IMR-90 (cell line): Measurements from ENCODE around the gene NDUFB11. TPM values are rescaled to one million over a fixed set of nuclear protein-coding genes. Genes with fewer than 3 reads are reported as not detected.
"Not testable (repeated sequence)": the region's sequence is repeated elsewhere in the genome, so short reads cannot be mapped to it uniquely, and the experiment has no call there.

Experiments
- ATAC-seq: fragments of 200-7000 bp; cut with Tn5 transposase; 2 replicates; pipeline ENCODE4 v1.9.1; 2020; ENCODE audit warnings: low read depth, mild to moderate bottlenecking, moderate library complexity
- BruUV-seq: library from RNA; stranded (reverse); fragments of 400-500 nt; replicated peaks from 2 replicates; lab custom pipeline; 2021; lab: Mats Ljungman, UMichigan
- CTCF ChIA-PET: fragments of 300-600 bp; formaldehyde crosslinking; extraction: SDS; loops from one replicate; lab custom pipeline; 2021; ENCODE audit warnings: antibody characterized with exemption; lab: Yijun Ruan, JAX
- POLR2A ChIA-PET: fragments of 300-600 bp; sonication (Branson Sonifier 250); formaldehyde crosslinking; loops from one replicate; lab custom pipeline; 2022; ENCODE audit warnings: antibody characterized with exemption; ENCODE audit not compliant: unreplicated experiment; lab: Charles Lee
- DNase-seq: peaks from one replicate; pipeline ENCODE4 v3.0.0; 2013
- H2AFZ ChIP-seq: replicated peaks from 2 replicates; pipeline ENCODE3; 2013; ENCODE audit warnings: low read length, mild to moderate bottlenecking; ENCODE audit not compliant: poor library complexity
- H2AK5ac ChIP-seq: 2 replicates; pipeline ENCODE4 v1.6.1; 2013; ENCODE audit warnings: low read depth, low read length, inconsistent platforms
- H2AK9ac ChIP-seq: replicated peaks from 2 replicates; pipeline ENCODE3; 2013; ENCODE audit warnings: mild to moderate bottlenecking, low read depth, low read length, moderate library complexity; ENCODE audit not compliant: poor library complexity
- H2BK120ac ChIP-seq: 2 replicates; pipeline ENCODE4 v1.6.1; 2013; ENCODE audit warnings: low read depth, low read length, inconsistent platforms
- H2BK15ac ChIP-seq: 3 replicates; pipeline ENCODE4 v1.6.1; 2013; ENCODE audit warnings: low read depth, low read length, inconsistent platforms
- H2BK20ac ChIP-seq: 2 replicates; pipeline ENCODE4 v1.6.1; 2013; ENCODE audit warnings: low read depth, mild to moderate bottlenecking, inconsistent platforms, low read length, moderate library complexity
- H2BK5ac ChIP-seq: 2 replicates; pipeline ENCODE4 v1.6.1; 2013; ENCODE audit warnings: mild to moderate bottlenecking, low read depth, low read length, inconsistent platforms; ENCODE audit not compliant: poor library complexity, severe bottlenecking
- H3K14ac ChIP-seq: replicated peaks from 2 replicates; pipeline ENCODE4 v1.6.1; 2013; ENCODE audit warnings: low read depth, low read length, inconsistent platforms
- H3K18ac ChIP-seq: 2 replicates; pipeline ENCODE4 v1.6.1; 2013; ENCODE audit warnings: low read depth, low read length, control low read depth
- H3K23ac ChIP-seq: 2 replicates; pipeline ENCODE4 v1.6.1; 2013; ENCODE audit warnings: low read depth, low read length, inconsistent platforms
- H3K27ac ChIP-seq: 2 replicates; pipeline ENCODE4 v1.5.1; 2013; ENCODE audit warnings: mild to moderate bottlenecking, control low read depth, low read length; ENCODE audit not compliant: insufficient read depth
- H3K27me3 ChIP-seq: 2 replicates; pipeline ENCODE4 v1.6.1; 2013; ENCODE audit warnings: low read length; ENCODE audit not compliant: control insufficient read depth, insufficient read depth
- H3K36me3 ChIP-seq: 2 replicates; pipeline ENCODE4 v1.6.1; 2013; ENCODE audit warnings: low read length, mixed read lengths; ENCODE audit not compliant: control insufficient read depth, insufficient read depth
- H3K4ac ChIP-seq: 2 replicates; pipeline ENCODE4 v1.6.1; 2013; ENCODE audit warnings: low read depth, low read length, inconsistent platforms
- H3K4me1 ChIP-seq: 2 replicates; pipeline ENCODE4 v1.6.1; 2013; ENCODE audit warnings: low read length, mixed read lengths; ENCODE audit not compliant: control insufficient read depth, insufficient read depth
- H3K4me2 ChIP-seq: 2 replicates; pipeline ENCODE4 v1.6.1; 2013; ENCODE audit warnings: low read depth, mild to moderate bottlenecking, control low read depth, low read length, moderate library complexity
- H3K4me3 ChIP-seq: 2 replicates; pipeline ENCODE4 v1.5.1; 2013; ENCODE audit warnings: low read depth, mild to moderate bottlenecking, control low read depth, low read length, moderate library complexity; ENCODE audit not compliant: insufficient read depth
- H3K56ac ChIP-seq: 2 replicates; pipeline ENCODE4 v1.6.1; 2013; ENCODE audit warnings: low read length, inconsistent platforms; ENCODE audit not compliant: insufficient read depth; ENCODE audit errors: extremely low read depth
- H3K79me1 ChIP-seq, 2 experiments: 2 replicates each; pipeline ENCODE4 v1.6.1; 2013; ENCODE audit warnings: low read length in 2 of 2, inconsistent platforms in 1 of 2, low read depth in 1 of 2
- H3K9ac ChIP-seq: 2 replicates; pipeline ENCODE4 v1.6.1; 2013; ENCODE audit warnings: low read depth, low read length, control low read depth
- H3K9me1 ChIP-seq: 2 replicates; pipeline ENCODE4 v1.6.1; 2013; ENCODE audit warnings: low read length, inconsistent platforms; ENCODE audit not compliant: insufficient read depth
- H3K9me3 ChIP-seq: 2 replicates; pipeline ENCODE4 v1.6.1; 2013; ENCODE audit warnings: low read length; ENCODE audit not compliant: control insufficient read depth, insufficient read depth
- H4K20me1 ChIP-seq: 2 replicates; pipeline ENCODE4 v1.6.1; 2013; ENCODE audit warnings: low read length, inconsistent platforms; ENCODE audit not compliant: insufficient read depth
- H4K5ac ChIP-seq: 2 replicates; pipeline ENCODE4 v1.6.1; 2013; ENCODE audit warnings: mild to moderate bottlenecking, low read depth, low read length, control low read depth
- H4K8ac ChIP-seq, 2 experiments: 2 replicates each; pipeline ENCODE4 v1.6.1; 2013; ENCODE audit warnings: low read depth in 2 of 2, low read length in 2 of 2, control low read depth in 1 of 2, inconsistent platforms in 1 of 2
- H4K91ac ChIP-seq: 2 replicates; pipeline ENCODE4 v1.6.1; 2013; ENCODE audit warnings: low read depth, low read length, inconsistent platforms; ENCODE audit not compliant: insufficient read depth
- WGBS, 2 experiments: methylation state at CpG; one replicate each; pipeline versions ENCODE4 v1.1.5 to v1.1.7; 2013; ENCODE audit warnings: missing lambda C conversion rate in 2 of 2; ENCODE audit not compliant: insufficient read length in 1 of 2; ENCODE audit errors: extremely low coverage in 2 of 2; 5-methylcytosine and 5-hydroxymethylcytosine counted together
- dilution Hi-C: fragments of 300-500 bp; cut with HindIII; formaldehyde crosslinking; loops from one replicate; pipeline ENCODE4 v1.14.3; 2018; ENCODE audit warnings: low sequenced_read_pairs; ENCODE audit not compliant: unreplicated experiment
- in situ Hi-C: fragments of 300-500 bp; cut with MboI; formaldehyde crosslinking; loops from 3 replicates; pipeline ENCODE4 v1.14.3; 2019; ENCODE audit warnings: low sequenced_read_pairs, inconsistent platforms, mixed read lengths
- intact Hi-C: fragments of 100-400 bp; cut with micrococcal nuclease; formaldehyde crosslinking; loops from 2 replicates; pipeline ENCODE4 v1.10.0; 2022
- polyA plus RNA-seq, 3 experiments: library from polyadenylated mRNA; depleted of rRNA; stranded (reverse); fragments of >200 nt; gene quantifications; 2 replicates each; pipeline ENCODE4 v1.2.3, GENCODE V29; 2012; ENCODE audit warnings: low replicate concordance in 1 of 3
- total RNA-seq: library from RNA; depleted of rRNA; stranded (reverse); fragments of >200 nt; gene quantifications from 2 replicates; pipeline ENCODE4 v1.2.3, GENCODE V29; 2012

The NDUFB11 gene
- total and polyA plus RNA-seq, 2 of the 4 experiments (the other 2 are of a cell fraction) = 17.0 to 58.3 TPM

DNA sequence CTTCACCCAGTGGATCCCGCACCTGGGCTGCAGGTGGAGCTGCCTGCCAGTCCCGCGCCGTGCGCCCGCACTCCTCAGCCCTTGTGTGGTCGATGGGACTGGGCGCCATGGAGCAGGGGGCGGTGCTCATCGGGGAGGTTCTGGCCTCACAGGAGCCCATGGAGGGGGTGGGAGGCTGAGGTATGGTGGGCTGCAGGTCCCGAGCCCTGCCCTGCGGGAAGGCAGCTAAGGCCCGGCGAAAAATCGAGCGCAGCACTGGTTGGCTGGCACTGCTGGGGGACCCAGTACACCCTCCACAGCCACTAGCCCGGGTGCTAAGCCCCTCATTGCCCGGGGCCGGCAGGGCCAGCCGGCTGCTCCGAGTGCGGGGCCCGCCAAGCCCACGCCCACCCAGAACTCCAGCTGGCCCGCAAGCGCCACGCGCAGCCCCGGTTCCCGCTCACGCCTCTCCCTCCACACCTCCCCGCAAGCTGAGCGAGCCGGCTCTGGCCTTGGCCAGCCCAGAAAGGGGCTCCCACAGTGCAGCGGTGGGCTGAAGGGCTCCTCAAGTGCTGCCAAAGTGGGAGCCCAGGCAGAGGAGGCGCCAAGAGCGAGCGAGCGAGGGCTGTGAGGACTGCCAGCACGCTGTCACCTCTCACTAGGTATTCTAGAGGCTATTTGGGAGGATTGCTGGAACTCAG is 33.4 kb downstream of the NDUFB11 start:
- dilution Hi-C loops = not testable (repeated sequence)

More for the DNA sequence above, 33.4 kb downstream of the NDUFB11 start:
- H2AK9ac ChIP-seq, H2BK120ac ChIP-seq, H4K5ac ChIP-seq, H2AFZ ChIP-seq, H2BK15ac ChIP-seq, H3K4me3 ChIP-seq, H3K79me1 ChIP-seq, H3K18ac ChIP-seq, H2BK5ac ChIP-seq, H3K56ac ChIP-seq, H3K23ac ChIP-seq, H3K4me2 ChIP-seq, H4K8ac ChIP-seq, H3K4ac ChIP-seq, BruUV-seq, H3K9ac ChIP-seq, H3K27ac ChIP-seq, intact Hi-C loops, H3K9me1 ChIP-seq, H4K91ac ChIP-seq, in situ Hi-C loops, H3K9me3 ChIP-seq, H2AK5ac ChIP-seq, H3K4me1 ChIP-seq, ATAC-seq, DNase-seq, H2BK20ac ChIP-seq, H4K20me1 ChIP-seq, H3K14ac ChIP-seq, POLR2A ChIA-PET, H3K36me3 ChIP-seq: not testable (repeated sequence)
- peaks cover 12% of the 10 kb centered on the region for H3K27me3 ChIP-seq
- no CpG with 5 or more reads among the region's 40 CpGs for WGBS, 2 experiments
- CTCF ChIA-PET = interaction anchor here (1.1 kb wide), 1 partner anchor 18 kb away, joined by 5 read pairs; no protein-coding TSS in a partner anchor
